Heart left ventricle (tissue), 16 donors: ENCODE data around the gene PTPRN2. TPM values are rescaled to one million over a fixed set of nuclear protein-coding genes. Genes with fewer than 3 reads are reported as not detected.

Experiments
- ATAC-seq, 4 donors: fragments of 200-7000 bp; cut with Tn5 transposase; one replicate each; pipeline ENCODE4 v1.9.1; 2020 to 2022; ENCODE audit warnings: moderate library complexity in 4 of 4, mild to moderate bottlenecking in 3 of 4, moderate number of reproducible peaks in 1 of 4
- DNase-seq, 5 donors: peaks; one replicate each; pipeline ENCODE4 v3.0.0-alpha.2; 2020
- H3K27ac ChIP-seq, 12 donors: fragments of 200-600 bp; sonication (generic) in 4 of 12; one replicate each; pipeline versions ENCODE4 v1.5.0 to v1.8.0; 2016 to 2022; ENCODE audit warnings: mild to moderate bottlenecking in 2 of 12
- H3K27me3 ChIP-seq, 9 donors: fragments of 200-600 bp; sonication (generic) in 2 of 9; one replicate each; pipeline versions ENCODE4 v1.5.1 to v1.8.0; 2016 to 2022; ENCODE audit warnings: mild to moderate bottlenecking in 3 of 9
- H3K36me3 ChIP-seq, 9 donors: fragments of 200-600 bp; sonication (generic) in 2 of 9; one replicate each; pipeline versions ENCODE4 v1.5.0 to v1.8.0; 2018 to 2022; ENCODE audit warnings: mild to moderate bottlenecking in 2 of 9
- H3K4me1 ChIP-seq, 12 donors: fragments of 200-600 bp; sonication (generic) in 4 of 12; one replicate each; pipeline versions ENCODE4 v1.5.0 to v1.8.0; 2016 to 2022; ENCODE audit warnings: mild to moderate bottlenecking in 3 of 12
- H3K4me3 ChIP-seq, 12 donors: fragments of 200-600 bp; sonication (generic) in 4 of 12; one replicate each; pipeline versions ENCODE4 v1.5.0 to v1.8.0; 2017 to 2022; ENCODE audit warnings: mild to moderate bottlenecking in 9 of 12, moderate library complexity in 4 of 12
- H3K9me3 ChIP-seq, 12 donors: fragments of 200-600 bp; sonication (generic) in 4 of 12; one replicate each; pipeline versions ENCODE4 v1.5.0 to v1.8.0; 2016 to 2022; ENCODE audit warnings: mild to moderate bottlenecking in 1 of 12
- CTCF ChIP-seq, 12 donors: fragments of 200-600 bp; sonication (generic) in 4 of 12; IDR thresholded peaks; one replicate each; pipeline versions ENCODE4 v1.5.0 to v1.8.0; 2018 to 2022; ENCODE audit warnings: antibody characterized with exemption in 12 of 12, mild to moderate bottlenecking in 5 of 12
- POLR2A ChIP-seq, 2 donors: fragments of 450-650 bp; IDR thresholded peaks; one replicate each; pipeline ENCODE4 v1.6.1; 2017; ENCODE audit warnings: antibody characterized with exemption in 2 of 2, mild to moderate bottlenecking in 2 of 2, moderate library complexity in 2 of 2
- WGBS, 4 donors: extraction: QIAGEN DNeasy Blood & Tissue Kit in 2 of 4; methylation state at CpG; one replicate each; pipeline versions ENCODE4 v1.1.5 to v1.1.7; 2013 to 2018; 5-methylcytosine and 5-hydroxymethylcytosine counted together
- intact Hi-C, 10 donors: fragments of 100-400 bp; cut with DNase I; formaldehyde crosslinking; loops; one replicate each; pipeline versions ENCODE4 v1.11.1 to v1.14.2; 2022
- polyA plus RNA-seq, 2 donors: library from polyadenylated mRNA; stranded (reverse); fragments of 200-250 nt; gene quantifications; one replicate each; pipeline ENCODE4 v1.2.3, GENCODE V29; 2013
- total RNA-seq, 9 donors: library from RNA; depleted of rRNA in 2 of 9; stranded (reverse); fragments of >200 nt in 2 of 9; fragmentation: NEBNext Ultra II Directional in 3 of 9; extraction: Animal tissue kit (Norgen Biotek cat#: 25700) in 3 of 9; gene quantifications; one replicate each; pipeline versions ENCODE4 v1.1.0 to v1.2.4, GENCODE V29; 2016 to 2023
- donor health status: ischemic (EF 13 %, LVEDD 7.1; RV severe dilation, severe dysfunction).
- donor health status: healthy with polysubstance abuse.
- donor health status: DM: no; HTN: yes; CAD: no.
- donor health status: DM: no; HTN: no; CAD: no.
- donor health status: ischemic (EF 25% LVEDD 6.9; RV normal size, moderate dysfunction).
- donor health status: ischemic (EF 25% LVEDD 5.7; RV mildly dilated, moderate dysfunction).
- donor health status: healthy.
- donor health status: DM: yes; HTN: yes; CAD: no.
- donor health status: ischemic (EF 35%, LVEDD 5.7; RV mildly dilated, moderate dysfunction).
- donor health status: nonischemic (EF 11% LVEDD 7.7; RV severe dilation, severe dysfunction).
- donor health status: DM: yes; HTN: yes; CAD: no.
- donor health status: PGD.
- donor health status: ischemic (EF 29% LVEDD 5.4; RV normal size, mild dysfunction).
- donor health status: nonischemic (EF 23%, LVEDD 6.1; RV moderate dilation, normal function).

The PTPRN2 gene
- total and polyA plus RNA-seq, 11 donors: 0.61 to 2.3 (median 1.3) TPM

DNA sequence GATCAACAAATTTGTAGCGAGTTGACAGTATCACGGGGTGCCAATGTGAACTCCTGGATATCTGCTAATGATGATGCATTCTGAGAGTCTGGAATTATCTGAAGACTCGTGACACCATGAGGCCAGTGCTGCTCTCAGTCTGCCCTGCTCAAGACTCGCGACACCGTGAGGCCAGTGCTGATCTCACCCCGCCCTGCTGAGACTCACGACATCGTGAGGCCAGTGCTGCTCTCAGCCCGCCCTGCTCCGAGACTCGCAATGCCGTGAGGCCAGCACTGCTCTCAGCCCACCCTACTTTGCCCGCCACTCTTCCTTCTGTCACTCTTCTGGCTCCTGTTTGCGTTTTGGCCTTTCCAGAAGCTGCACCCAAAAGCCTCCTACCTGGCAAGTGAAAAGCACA is 411.8 kb downstream of the PTPRN2 start:
- DNase-seq: no peak
- intact Hi-C loops: no loop called here
- H3K27ac ChIP-seq: no peak overlapping the region
- no peak for ATAC-seq
- 82 to 87% (median 85%) methylated on average over 15 of the region's 15 CpGs for WGBS, 4 donors
- no peak overlapping the region for H3K4me3 ChIP-seq
- peaks cover 0 to 25% (median 5%) of the 10 kb centered on the region in 12 donors for H3K9me3 ChIP-seq
- TF ChIP-seq CTCF (IDR thresholded peaks at IDR 0.05) (no peak), POLR2A (IDR thresholded peaks at IDR 0.05) (no peak)
- no peaks in the 10 kb centered on the region for H3K4me1 ChIP-seq
- H3K27me3 ChIP-seq: no peaks in the 10 kb centered on the region
- H3K36me3 ChIP-seq: no peaks in the 10 kb centered on the region

DNA sequence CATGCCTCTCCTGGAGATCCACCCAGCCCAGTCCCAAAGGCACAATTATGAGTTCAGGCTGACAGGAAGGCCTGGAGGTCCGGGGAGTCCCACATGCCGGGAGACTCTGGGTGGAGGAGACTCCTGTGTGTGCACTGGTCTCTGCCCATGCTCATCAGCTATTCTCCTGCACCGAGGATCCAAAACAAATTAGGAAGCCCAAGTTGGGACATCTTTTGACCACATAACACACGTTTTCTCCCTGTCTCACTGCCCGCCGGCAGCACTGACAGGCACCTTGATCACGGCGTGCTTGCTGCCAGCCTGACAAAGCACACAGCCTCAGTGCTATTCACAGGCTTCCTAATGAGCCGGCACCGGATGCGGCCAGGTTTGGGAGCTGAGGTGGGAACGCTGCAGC is 412.7 kb downstream of the PTPRN2 start:
- 89 to 92% (median 89%) methylated on average over 12 of the region's 12 CpGs for WGBS, 4 donors
- intact Hi-C loops: no loop called here
- TF ChIP-seq CTCF (IDR thresholded peaks at IDR 0.05) (no peak), POLR2A (IDR thresholded peaks at IDR 0.05) (no peak)

GRCh38 chr7:158167373-158167772 is 420.2 kb downstream of the PTPRN2 start:
- Histone ChIP-seq H3K27ac (no peak overlapping the region), H3K36me3 (no peaks in the 10 kb centered on the region), H3K9me3 (no peaks in the 10 kb centered on the region), H3K4me1 (no peaks in the 10 kb centered on the region), H3K27me3 (peaks cover 0 to 5% (median 0%) of the 10 kb centered on the region in 9 donors), H3K4me3 (no peak overlapping the region)
- DNase-seq (no peak), ATAC-seq (no peak)
- intact Hi-C loops: no loop called here
- TF ChIP-seq CTCF (IDR thresholded peaks at IDR 0.05) (no peak), POLR2A (IDR thresholded peaks at IDR 0.05) (no peak)
- WGBS, 4 donors: 60 to 73% (median 67%) methylated on average over 4 of the region's 4 CpGs

More for the DNA sequence above, 412.7 kb downstream of the PTPRN2 start:
- Histone ChIP-seq H3K9me3 (peaks cover 0 to 22% (median 5%) of the 10 kb centered on the region in 12 donors), H3K4me1 (no peaks in the 10 kb centered on the region), H3K36me3 (no peaks in the 10 kb centered on the region), H3K27me3 (no peaks in the 10 kb centered on the region), H3K27ac (no peak overlapping the region), H3K4me3 (no peak overlapping the region)
- ATAC-seq (no peak), DNase-seq (no peak)

DNA sequence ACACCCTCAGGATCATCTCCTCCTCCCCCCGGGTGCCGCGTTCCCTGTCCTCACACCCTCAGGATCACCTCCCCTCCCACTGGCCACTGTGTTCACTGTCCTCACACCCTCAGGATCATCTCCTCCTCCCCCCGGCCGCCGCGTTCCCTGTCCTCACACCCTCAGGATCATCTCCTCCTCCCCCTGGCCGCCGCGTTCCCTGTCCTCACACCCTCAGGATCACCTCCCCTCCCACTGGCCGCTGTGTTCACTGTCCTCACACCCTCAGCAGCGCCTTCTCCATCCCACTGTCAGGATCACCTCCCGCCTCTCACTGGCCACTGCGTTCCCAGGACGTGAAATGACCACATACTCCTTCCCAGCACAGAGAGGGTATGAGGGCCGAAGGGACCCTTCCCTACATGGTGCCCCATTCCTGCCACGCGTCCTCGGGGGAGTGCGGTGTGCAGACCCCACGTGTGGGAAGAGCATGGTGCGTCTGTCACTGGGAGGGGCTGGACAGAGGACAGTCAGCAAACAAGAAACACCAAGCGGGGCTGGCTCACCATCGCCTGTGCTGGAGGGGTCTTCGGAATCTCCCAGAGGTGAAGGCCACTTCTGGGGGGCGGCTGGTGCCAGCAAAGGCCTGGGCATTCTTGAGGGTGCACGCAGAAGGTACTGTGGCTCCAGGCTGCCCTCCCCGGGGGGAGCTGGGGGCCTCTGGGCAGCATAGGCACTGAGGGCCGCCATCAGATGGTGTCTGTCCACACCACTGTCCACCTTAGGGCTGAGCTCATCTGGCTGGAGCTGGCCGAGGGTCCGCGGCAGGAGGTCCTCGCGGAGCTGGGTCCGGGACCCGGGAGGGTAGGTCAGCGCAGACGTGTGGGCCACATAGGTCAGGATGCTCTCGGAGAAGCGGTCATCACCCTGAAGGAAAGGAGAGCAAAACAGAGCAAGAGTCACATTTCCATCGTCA is 421.0 kb downstream of the PTPRN2 start:
- no peak overlapping the region for H3K27ac ChIP-seq
- ATAC-seq (no peak), DNase-seq (peak in 1 of 5 donors; percentile 36)
- H3K4me1 ChIP-seq: no peaks in the 10 kb centered on the region
- no peak overlapping the region for H3K4me3 ChIP-seq
- intact Hi-C loops: no loop called here
- no peaks in the 10 kb centered on the region for H3K9me3 ChIP-seq
- 83 to 89% (median 83%) methylated on average over 38 to 41 of the region's 41 CpGs for whole genome bisulfite sequencing, 4 donors
- no peaks in the 10 kb centered on the region for H3K36me3 ChIP-seq
- H3K27me3 ChIP-seq: peaks cover 0 to 5% (median 0%) of the 10 kb centered on the region in 9 donors
- TF ChIP-seq CTCF (IDR thresholded peaks at IDR 0.05) (no peak), POLR2A (IDR thresholded peaks at IDR 0.05) (no peak)
